ENCODE measurements around the gene NPIPA8.
"Not testable (repeated sequence)": the region's sequence is repeated elsewhere in the genome, so short reads cannot be mapped to it uniquely, and the experiment has no call there.

Gene NPIPA8

DNA sequence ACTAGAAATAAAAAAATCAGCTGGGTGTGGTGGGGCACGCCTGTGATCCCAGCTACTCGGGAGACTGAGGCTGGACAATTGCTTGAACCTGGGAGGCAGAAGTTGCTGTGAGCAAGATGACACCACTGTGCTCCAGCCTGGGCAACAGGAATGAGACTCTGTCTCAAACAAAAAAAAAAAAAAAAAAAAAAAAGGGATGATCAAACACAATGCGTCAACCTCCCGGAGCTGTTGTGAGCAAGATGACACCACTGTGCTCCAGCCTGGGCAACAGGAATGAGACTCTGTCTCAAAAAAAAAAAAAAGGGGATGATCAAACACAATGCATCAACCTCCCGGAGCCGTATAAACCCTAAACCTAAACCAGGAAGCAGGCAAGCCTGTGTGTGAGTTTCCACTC is 24.7 kb downstream of the NPIPA8 start:
- H3K4me1 ChIP-seq (ENCODE audit: control insufficient read depth, insufficient read depth, low read length); H3K9me3 ChIP-seq (ENCODE audit: control insufficient read depth in 2 of 2, low read length in 2 of 2); H3K27ac ChIP-seq (ENCODE audit: low read length); H3K36me3 ChIP-seq (ENCODE audit: control insufficient read depth in 2 of 2, insufficient read depth in 2 of 2, low read length in 2 of 2); H3K9ac ChIP-seq (ENCODE audit: low read length in 2 of 2); H3K4me3 ChIP-seq (ENCODE audit: low read length in 2 of 2); H3K27me3 ChIP-seq (ENCODE audit: control insufficient read depth in 1 of 2, insufficient read depth in 2 of 2, low read length in 2 of 2): not testable (repeated sequence)

DNA sequence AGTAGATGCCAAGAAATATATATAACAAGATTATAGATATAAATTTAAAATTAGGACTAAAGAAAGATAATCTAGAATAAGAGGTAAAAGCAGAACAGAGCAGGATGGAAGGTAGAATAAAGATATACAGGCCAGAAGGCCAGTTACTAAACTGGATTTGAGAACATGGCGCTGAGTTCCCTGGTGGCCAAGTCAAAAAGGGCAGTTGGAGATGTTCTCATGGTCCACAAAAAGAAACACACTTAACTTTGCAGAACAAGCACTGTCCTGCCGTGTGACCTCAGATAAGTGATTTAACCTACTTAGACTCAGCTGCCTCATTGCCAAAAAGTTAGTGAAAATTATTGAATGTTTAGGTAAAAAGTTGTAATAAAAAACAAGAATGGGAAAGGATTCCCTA is 27.4 kb downstream of the NPIPA8 start:
- H3K9ac ChIP-seq (ENCODE audit: low read length in 2 of 2); H3K9me3 ChIP-seq (ENCODE audit: control insufficient read depth in 2 of 2, low read length in 2 of 2); H3K36me3 ChIP-seq (ENCODE audit: control insufficient read depth in 2 of 2, insufficient read depth in 2 of 2, low read length in 2 of 2); H3K27me3 ChIP-seq (ENCODE audit: control insufficient read depth in 1 of 2, insufficient read depth in 2 of 2, low read length in 2 of 2); H3K4me3 ChIP-seq (ENCODE audit: low read length in 2 of 2); H3K4me1 ChIP-seq (ENCODE audit: control insufficient read depth, insufficient read depth, low read length); H3K27ac ChIP-seq (ENCODE audit: low read length): not testable (repeated sequence)

DNA sequence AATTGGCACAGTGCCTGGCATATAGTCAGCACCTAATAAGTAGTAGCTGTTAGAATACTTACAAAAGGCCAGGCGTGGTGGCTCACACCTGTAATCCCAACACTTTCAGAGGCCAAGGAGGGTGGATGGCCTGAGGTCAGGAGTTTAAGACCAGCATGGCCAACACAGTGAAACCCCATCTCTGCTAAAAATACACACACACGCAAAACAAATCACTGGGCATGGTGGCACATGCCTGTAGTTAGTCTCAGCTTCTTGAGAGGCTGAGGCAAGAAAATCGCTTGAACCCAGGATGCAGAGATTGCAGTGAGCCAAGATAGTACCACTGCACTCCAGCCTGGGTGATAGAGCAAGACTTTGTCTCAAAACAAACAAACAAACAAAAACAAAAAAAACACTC is 29.3 kb downstream of the NPIPA8 start:
- not testable (repeated sequence) for H3K4me3 ChIP-seq (ENCODE audit: low read length in 2 of 2); H3K9ac ChIP-seq (ENCODE audit: low read length in 2 of 2); H3K4me1 ChIP-seq (ENCODE audit: control insufficient read depth, insufficient read depth, low read length); H3K36me3 ChIP-seq (ENCODE audit: control insufficient read depth in 2 of 2, insufficient read depth in 2 of 2, low read length in 2 of 2); H3K27me3 ChIP-seq (ENCODE audit: control insufficient read depth in 1 of 2, insufficient read depth in 2 of 2, low read length in 2 of 2); H3K9me3 ChIP-seq (ENCODE audit: control insufficient read depth in 2 of 2, low read length in 2 of 2); H3K27ac ChIP-seq (ENCODE audit: low read length)

DNA sequence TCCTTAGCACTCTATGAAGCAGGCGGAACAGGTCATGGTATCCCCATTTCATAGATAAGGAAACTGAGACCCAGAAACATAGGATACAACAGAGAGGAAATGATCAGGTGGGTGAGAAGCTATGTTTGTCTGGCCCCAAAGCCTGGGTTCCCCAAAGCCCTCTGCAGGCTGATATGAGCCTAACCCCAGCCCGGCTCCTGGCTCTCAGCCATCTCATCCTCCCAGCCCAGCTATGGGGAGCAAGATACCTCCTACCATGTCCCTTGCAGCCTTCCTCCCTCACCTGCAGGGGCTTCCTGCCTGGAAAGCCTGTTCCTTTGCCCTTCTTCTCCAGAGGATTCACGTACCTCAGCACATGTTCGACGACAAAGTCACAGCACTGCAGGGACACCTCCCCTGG is 30.5 kb downstream of the NPIPA8 start:
- not testable (repeated sequence) for H3K4me3 ChIP-seq (ENCODE audit: low read length in 2 of 2); H3K9me3 ChIP-seq (ENCODE audit: control insufficient read depth in 2 of 2, low read length in 2 of 2); H3K9ac ChIP-seq (ENCODE audit: low read length in 2 of 2); H3K4me1 ChIP-seq (ENCODE audit: control insufficient read depth, insufficient read depth, low read length); H3K27ac ChIP-seq (ENCODE audit: low read length); H3K36me3 ChIP-seq (ENCODE audit: control insufficient read depth in 2 of 2, insufficient read depth in 2 of 2, low read length in 2 of 2); H3K27me3 ChIP-seq (ENCODE audit: control insufficient read depth in 1 of 2, insufficient read depth in 2 of 2, low read length in 2 of 2)

DNA sequence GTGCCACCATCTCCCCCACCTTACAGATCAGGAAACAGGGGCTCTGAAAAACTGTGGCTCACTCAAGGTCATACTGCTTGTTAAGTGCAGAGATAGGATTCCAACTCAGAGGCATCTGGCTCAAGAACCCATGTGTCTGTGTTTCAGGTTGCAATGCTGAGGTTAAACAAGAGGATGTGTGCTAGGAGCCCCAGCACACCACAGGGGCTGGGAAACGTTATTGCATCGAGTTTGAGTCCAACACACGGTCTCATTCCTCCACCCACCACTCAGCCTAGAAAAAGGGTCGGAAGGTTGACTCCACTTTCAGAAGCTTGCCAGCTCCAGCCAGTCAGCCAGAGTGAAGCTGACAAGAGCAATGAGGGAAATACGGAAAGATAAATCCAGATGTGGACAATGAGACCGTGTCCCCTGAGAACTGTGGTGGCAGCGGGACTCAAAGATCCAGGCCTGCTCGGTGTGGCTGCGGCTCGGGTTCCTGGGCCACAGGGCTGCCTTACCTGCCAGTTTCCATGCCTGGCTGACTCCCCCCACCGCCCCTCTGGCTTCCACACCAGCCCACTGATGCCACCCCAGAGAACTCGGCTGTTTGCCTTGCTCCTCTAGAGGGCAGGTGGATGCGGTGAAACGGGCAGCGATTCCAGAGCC is 33.4 kb downstream of the NPIPA8 start:
- H3K4me3 ChIP-seq (ENCODE audit: low read length in 2 of 2); H3K9me3 ChIP-seq (ENCODE audit: control insufficient read depth in 2 of 2, low read length in 2 of 2); H3K27me3 ChIP-seq (ENCODE audit: control insufficient read depth in 1 of 2, insufficient read depth in 2 of 2, low read length in 2 of 2); H3K9ac ChIP-seq (ENCODE audit: low read length in 2 of 2); H3K27ac ChIP-seq (ENCODE audit: low read length); H3K4me1 ChIP-seq (ENCODE audit: control insufficient read depth, insufficient read depth, low read length); H3K36me3 ChIP-seq (ENCODE audit: control insufficient read depth in 2 of 2, insufficient read depth in 2 of 2, low read length in 2 of 2): not testable (repeated sequence)

DNA sequence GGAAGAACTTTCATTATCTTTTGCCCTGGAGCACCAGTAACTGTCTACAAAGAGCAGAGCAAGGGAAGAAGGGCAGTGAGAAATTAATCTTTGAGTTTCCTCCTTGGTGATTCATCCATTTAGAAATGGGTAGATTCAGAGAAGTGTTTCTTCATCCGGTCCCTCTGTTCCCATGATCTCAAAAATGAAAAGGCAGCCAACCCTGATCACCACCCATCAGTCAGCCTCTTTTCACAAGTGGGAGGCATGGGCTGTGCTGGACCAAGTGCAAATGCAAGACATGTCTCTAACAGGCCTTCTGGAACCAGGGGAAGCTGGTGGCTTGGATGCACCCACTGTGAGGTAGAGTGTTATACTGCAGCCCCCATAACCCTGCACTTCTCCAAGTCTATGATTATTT is 38.8 kb downstream of the NPIPA8 start:
- H3K36me3 ChIP-seq (ENCODE audit: control insufficient read depth in 2 of 2, insufficient read depth in 2 of 2, low read length in 2 of 2); H3K4me1 ChIP-seq (ENCODE audit: control insufficient read depth, insufficient read depth, low read length); H3K9ac ChIP-seq (ENCODE audit: low read length in 2 of 2); H3K27me3 ChIP-seq (ENCODE audit: control insufficient read depth in 1 of 2, insufficient read depth in 2 of 2, low read length in 2 of 2); H3K9me3 ChIP-seq (ENCODE audit: control insufficient read depth in 2 of 2, low read length in 2 of 2); H3K27ac ChIP-seq (ENCODE audit: low read length); H3K4me3 ChIP-seq (ENCODE audit: low read length in 2 of 2): not testable (repeated sequence)

DNA sequence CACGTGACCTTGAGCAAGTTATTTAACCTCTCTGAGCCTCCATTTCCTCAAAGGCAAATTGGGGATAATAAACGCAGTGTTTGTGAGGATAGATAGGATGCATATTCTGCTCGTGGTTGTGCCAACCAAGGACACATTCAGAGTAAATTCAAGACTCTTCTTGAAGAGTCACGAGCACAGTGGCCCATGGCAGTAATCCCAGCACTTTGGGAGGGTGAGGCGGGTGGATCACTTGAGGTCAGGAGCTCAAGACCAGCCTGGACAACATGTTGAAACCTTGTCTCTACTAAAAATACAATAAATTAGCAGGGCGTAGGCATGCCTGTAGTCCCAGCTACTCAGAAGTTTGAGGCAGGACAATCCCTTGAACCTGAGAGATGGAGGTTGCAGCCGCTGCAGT is 39.6 kb downstream of the NPIPA8 start:
- H3K9me3 ChIP-seq (ENCODE audit: control insufficient read depth in 2 of 2, low read length in 2 of 2); H3K4me1 ChIP-seq (ENCODE audit: control insufficient read depth, insufficient read depth, low read length); H3K36me3 ChIP-seq (ENCODE audit: control insufficient read depth in 2 of 2, insufficient read depth in 2 of 2, low read length in 2 of 2); H3K27ac ChIP-seq (ENCODE audit: low read length); H3K27me3 ChIP-seq (ENCODE audit: control insufficient read depth in 1 of 2, insufficient read depth in 2 of 2, low read length in 2 of 2); H3K9ac ChIP-seq (ENCODE audit: low read length in 2 of 2); H3K4me3 ChIP-seq (ENCODE audit: low read length in 2 of 2): not testable (repeated sequence)

DNA sequence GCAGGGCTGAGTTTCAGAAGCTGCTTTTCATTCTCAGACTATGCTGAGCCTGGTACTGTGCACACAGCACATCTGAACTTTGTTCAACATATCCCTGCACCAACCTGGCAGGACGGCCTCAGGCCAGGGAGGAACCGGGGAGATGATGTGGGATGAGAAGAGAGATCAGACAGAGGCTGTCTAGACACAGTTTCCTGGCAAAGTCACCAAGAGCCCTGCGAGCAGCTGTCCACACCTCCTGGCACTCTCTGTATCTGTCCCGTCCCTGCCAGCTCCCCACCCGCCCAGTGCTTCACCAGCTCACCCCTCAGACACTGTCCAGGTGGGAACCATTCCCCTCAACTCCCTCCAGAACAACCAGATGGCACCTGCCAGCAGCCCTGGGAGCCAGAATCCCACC is 42.2 kb downstream of the NPIPA8 start:
- H3K9ac ChIP-seq (ENCODE audit: low read length in 2 of 2); H3K27ac ChIP-seq (ENCODE audit: low read length); H3K4me1 ChIP-seq (ENCODE audit: control insufficient read depth, insufficient read depth, low read length); H3K36me3 ChIP-seq (ENCODE audit: control insufficient read depth in 2 of 2, insufficient read depth in 2 of 2, low read length in 2 of 2); H3K9me3 ChIP-seq (ENCODE audit: control insufficient read depth in 2 of 2, low read length in 2 of 2); H3K27me3 ChIP-seq (ENCODE audit: control insufficient read depth in 1 of 2, insufficient read depth in 2 of 2, low read length in 2 of 2); H3K4me3 ChIP-seq (ENCODE audit: low read length in 2 of 2): not testable (repeated sequence)

DNA sequence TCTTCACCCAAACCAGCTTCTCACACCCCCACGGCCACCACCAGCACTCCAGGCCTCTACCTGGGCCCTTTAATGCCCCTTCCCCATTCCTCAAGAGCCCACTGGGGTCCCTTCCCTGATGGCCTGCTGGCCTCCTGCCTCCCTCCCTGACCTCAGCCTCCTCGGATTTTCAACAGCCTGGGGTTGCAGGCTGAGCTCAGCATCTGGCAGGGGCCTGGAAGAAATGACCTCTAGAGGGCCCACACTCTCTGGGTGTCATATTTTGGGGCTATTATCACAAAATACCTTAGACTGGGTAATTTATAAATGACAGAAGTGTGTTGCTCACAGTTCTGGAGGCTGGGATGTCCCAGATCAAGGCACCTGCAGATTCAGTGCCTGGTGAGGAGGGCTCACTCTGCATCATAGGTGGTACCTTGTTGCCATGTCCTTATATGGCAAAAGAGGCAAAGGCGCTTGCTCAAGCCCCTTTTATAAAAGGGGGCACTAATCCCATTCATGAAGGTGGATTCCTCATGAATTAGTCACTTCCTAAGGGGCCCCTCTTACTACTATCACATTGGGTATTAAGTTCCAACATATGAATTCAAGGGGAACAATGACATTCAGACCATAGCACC is 43.1 kb downstream of the NPIPA8 start:
- H3K27me3 ChIP-seq (ENCODE audit: control insufficient read depth in 1 of 2, insufficient read depth in 2 of 2, low read length in 2 of 2); H3K9ac ChIP-seq (ENCODE audit: low read length in 2 of 2); H3K27ac ChIP-seq (ENCODE audit: low read length); H3K4me3 ChIP-seq (ENCODE audit: low read length in 2 of 2); H3K9me3 ChIP-seq (ENCODE audit: control insufficient read depth in 2 of 2, low read length in 2 of 2); H3K36me3 ChIP-seq (ENCODE audit: control insufficient read depth in 2 of 2, insufficient read depth in 2 of 2, low read length in 2 of 2); H3K4me1 ChIP-seq (ENCODE audit: control insufficient read depth, insufficient read depth, low read length): not testable (repeated sequence)

DNA sequence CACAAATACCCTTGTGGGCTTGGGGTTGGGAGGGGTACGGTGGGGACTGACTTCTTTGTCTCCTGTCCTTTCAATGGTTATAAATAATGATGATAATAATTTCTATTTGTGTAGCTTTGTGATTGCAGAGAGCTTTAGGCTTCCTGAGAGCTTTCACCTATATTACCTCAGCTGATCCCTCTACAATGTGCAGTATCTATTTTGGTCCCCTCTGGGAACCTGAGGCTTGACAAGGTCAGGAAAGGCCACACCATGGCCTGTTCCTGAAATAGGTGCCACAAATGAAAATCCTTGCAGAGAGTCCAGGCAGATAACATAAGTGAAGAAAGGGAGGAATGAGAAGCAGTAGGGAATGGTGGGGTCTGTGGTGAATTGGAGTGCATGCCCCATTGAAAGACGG is 45.6 kb downstream of the NPIPA8 start:
- H3K9ac ChIP-seq (ENCODE audit: low read length in 2 of 2); H3K27ac ChIP-seq (ENCODE audit: low read length); H3K4me1 ChIP-seq (ENCODE audit: control insufficient read depth, insufficient read depth, low read length); H3K4me3 ChIP-seq (ENCODE audit: low read length in 2 of 2); H3K9me3 ChIP-seq (ENCODE audit: control insufficient read depth in 2 of 2, low read length in 2 of 2); H3K36me3 ChIP-seq (ENCODE audit: control insufficient read depth in 2 of 2, insufficient read depth in 2 of 2, low read length in 2 of 2); H3K27me3 ChIP-seq (ENCODE audit: control insufficient read depth in 1 of 2, insufficient read depth in 2 of 2, low read length in 2 of 2): not testable (repeated sequence)

DNA sequence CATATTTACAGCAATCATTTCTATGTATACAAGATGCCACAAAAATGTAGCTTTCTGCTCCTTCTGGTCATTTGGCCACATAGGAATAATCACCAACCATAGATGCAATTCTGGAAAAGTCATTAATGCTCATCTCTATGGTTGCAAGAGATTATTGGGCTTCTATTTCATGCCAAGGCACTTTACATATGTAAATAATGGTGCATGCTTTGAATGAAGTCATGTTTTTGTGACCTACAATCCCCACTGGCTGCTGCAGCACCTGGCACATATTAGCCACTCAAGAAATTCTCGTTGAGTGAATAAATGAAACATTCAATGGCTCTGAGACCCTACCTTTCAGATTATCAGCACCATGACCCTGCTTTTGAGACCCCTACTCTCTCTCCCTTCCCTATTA is 50.2 kb downstream of the NPIPA8 start:
- not testable (repeated sequence) for H3K9me3 ChIP-seq (ENCODE audit: control insufficient read depth in 2 of 2, low read length in 2 of 2); H3K4me1 ChIP-seq (ENCODE audit: control insufficient read depth, insufficient read depth, low read length); H3K36me3 ChIP-seq (ENCODE audit: control insufficient read depth in 2 of 2, insufficient read depth in 2 of 2, low read length in 2 of 2); H3K9ac ChIP-seq (ENCODE audit: low read length in 2 of 2); H3K27ac ChIP-seq (ENCODE audit: low read length); H3K27me3 ChIP-seq (ENCODE audit: control insufficient read depth in 1 of 2, insufficient read depth in 2 of 2, low read length in 2 of 2); H3K4me3 ChIP-seq (ENCODE audit: low read length in 2 of 2)

Measured in stomach smooth muscle (tissue), 2 donors.